Activated T-helper 1 cell treated with anti-CD3 and anti-CD28 coated beads, Interleukin-12 subunit alpha, Interleukin-12 subunit beta, Interleukin-2, Interleukin-4 antibody, amounts not matched to agents 30 ng/mL and 10 ng/mL and 1 ng/mL, durations not matched to agents 14 hours and 24 hours and 36 hours (primary cell): Measurements from ENCODE around the gene TMEM127. TPM values are rescaled to one million over a fixed set of nuclear protein-coding genes. Genes with fewer than 3 reads are reported as not detected.

Source experiments
- DNase-seq: peaks from one replicate; pipeline ENCODE4 v3.0.0; 2021; ENCODE audit warnings: low spot score
- H3K27ac Mint-ChIP-seq: one replicate; pipeline ENCODE4 v1.8.0; 2021; ENCODE audit warnings: mild to moderate bottlenecking, mixed read lengths
- H3K27me3 Mint-ChIP-seq: one replicate; pipeline ENCODE4 v1.8.0; 2022; ENCODE audit warnings: mild to moderate bottlenecking, moderate library complexity, mixed read lengths; ENCODE audit not compliant: insufficient read depth
- H3K36me3 Mint-ChIP-seq: one replicate; pipeline ENCODE4 v1.8.0; 2021; ENCODE audit warnings: low read depth, mixed read lengths
- H3K4me1 Mint-ChIP-seq: one replicate; pipeline ENCODE4 v1.8.0; 2021; ENCODE audit warnings: low read depth, mixed read lengths
- H3K4me3 Mint-ChIP-seq: one replicate; pipeline ENCODE4 v1.8.0; 2021; ENCODE audit warnings: mild to moderate bottlenecking, moderate library complexity, mixed read lengths
- H3K9me3 Mint-ChIP-seq: one replicate; pipeline ENCODE4 v1.8.0; 2021; ENCODE audit warnings: mixed read lengths
- intact Hi-C: fragments of 100-400 bp; cut with micrococcal nuclease; formaldehyde crosslinking; loops from one replicate; pipeline ENCODE4 v1.15.1; 2024
- total RNA-seq: library from RNA; stranded (reverse); gene quantifications from 2 replicates; pipeline ENCODE4 v1.2.3, GENCODE V29; 2022

TMEM127 gene
- total RNA-seq, 1 donor from 2014 or later = 30.1 TPM

DNA sequence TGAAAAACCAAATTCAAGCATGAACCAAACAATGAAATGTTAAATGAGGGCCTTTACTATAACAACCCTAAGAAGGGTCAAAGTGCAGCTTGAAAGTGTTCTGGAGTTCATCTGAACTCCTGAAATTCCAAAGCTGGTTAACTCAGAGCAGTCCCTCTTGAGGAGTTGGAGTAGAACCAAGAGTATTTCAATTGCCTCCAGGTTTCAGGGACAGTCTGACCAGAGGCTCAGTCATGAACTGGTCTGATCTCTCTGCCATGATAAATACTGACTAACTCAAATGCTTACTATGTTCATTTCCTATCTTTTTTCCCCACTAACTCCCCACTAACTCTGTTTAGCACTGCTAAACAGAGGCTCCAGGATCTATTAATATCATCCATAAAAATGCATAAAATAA lies 59.9 kb downstream of the TMEM127 start:
- Mint-ChIP-seq H3K9me3 (no peaks in the 10 kb centered on the region), H3K4me1 (peaks cover 70% of the 10 kb centered on the region), H3K36me3 (peaks cover 20% of the 10 kb centered on the region), H3K4me3 (peak overlapping the region; percentile 80), H3K27ac (peak overlapping the region; percentile 35), H3K27me3 (no peaks in the 10 kb centered on the region)
- intact Hi-C loops = loop anchor here (5.0 kb wide), 2 partner anchors 116 to 431 kb away; partner anchors contain the start of gene KANSL3
- DNase-seq = no peak

DNA sequence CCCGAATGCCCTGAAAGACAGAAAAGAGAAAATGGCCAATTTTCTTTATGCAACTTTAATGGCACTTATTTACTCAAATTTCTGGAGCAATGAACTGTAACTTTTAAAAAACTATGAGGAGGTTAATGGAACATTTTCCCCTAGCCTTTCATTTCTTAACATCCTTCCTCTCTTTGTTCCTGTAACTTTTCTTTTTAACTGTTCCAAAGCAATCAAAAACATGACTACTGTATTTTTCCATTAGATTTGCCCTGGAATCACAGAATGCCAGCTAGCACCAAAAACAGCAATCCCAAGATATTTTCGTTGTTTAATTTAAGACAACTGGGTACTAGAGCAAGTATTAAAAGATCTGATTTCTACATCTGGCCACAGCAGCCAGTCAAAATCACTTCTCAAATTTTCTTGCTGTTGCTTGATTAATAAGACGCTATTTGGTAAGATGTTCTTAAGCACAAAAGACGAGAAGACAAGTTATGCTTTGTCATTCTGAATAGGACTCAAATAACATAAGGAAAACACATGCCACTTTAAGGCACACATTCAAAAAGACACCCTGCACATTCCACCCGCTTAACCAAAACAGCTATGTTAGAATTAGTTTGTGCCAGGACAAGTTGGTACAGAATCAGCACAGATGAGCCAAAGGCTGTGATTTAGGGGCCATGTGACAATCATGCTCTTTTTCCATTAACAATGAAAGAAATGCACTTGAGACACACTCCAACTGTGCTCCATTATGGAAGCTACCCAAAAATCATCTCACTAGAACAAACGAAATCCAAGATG lies 60.8 kb downstream of the TMEM127 start:
- H3K4me3 Mint-ChIP-seq = peak overlapping the region; percentile 63
- H3K36me3 Mint-ChIP-seq = peaks cover 20% of the 10 kb centered on the region
- H3K27ac Mint-ChIP-seq = no peak overlapping the region
- H3K9me3 Mint-ChIP-seq = no peaks in the 10 kb centered on the region
- H3K27me3 Mint-ChIP-seq = no peaks in the 10 kb centered on the region
- peaks cover 70% of the 10 kb centered on the region for H3K4me1 Mint-ChIP-seq
- intact Hi-C loops = loop anchor here (5.0 kb wide), 2 partner anchors 117 to 432 kb away; partner anchors contain the start of gene KANSL3
- no peak for DNase-seq

DNA sequence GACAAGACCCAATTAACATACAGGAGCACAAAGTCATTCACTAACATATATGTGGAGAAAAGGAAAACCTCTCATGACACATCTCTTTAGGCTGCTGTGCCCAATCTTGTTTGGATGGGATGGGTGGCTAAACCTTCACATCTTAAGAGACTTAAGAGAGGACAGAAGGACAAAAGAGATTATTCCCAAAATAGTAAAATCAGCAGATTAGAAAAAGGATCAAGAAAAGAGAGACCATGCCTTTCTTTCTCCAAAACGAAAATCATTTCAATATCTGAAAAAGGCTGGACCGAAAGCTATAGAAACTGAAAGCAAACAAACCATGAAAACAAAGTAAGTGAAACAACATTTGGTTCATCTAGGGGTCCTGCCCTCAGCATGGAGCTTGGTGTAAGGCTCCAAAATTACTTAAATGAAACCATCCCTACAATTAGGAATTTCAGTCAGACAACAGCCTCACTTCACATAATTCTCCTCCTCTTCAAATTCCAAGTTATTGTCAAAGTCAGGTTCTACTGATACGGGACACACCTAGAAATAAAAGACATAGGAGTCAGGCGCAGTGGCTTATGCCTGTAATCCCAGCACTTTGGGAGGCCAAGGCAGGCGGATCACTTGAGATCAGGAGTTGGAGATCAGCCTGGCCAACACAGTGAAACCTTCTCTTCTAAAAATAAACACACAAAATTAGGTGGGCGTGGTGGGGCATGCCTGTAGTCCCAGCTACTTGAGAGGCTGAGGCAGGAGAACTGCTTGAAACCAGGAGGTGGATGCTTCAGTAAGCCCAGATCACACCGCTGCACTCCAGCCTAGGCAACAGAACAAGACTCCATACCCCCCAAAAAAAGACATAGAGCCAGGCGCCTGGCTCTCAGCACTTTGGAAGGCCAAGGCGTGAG lies 62.4 kb downstream of the TMEM127 start:
- peak overlapping the region; percentile 41 for H3K27ac Mint-ChIP-seq
- no peaks in the 10 kb centered on the region for H3K27me3 Mint-ChIP-seq
- H3K4me1 Mint-ChIP-seq = peaks cover 77% of the 10 kb centered on the region
- H3K4me3 Mint-ChIP-seq = peak overlapping the region; percentile 38
- DNase-seq = no peak
- H3K36me3 Mint-ChIP-seq = peaks cover 20% of the 10 kb centered on the region
- intact Hi-C loops = no loop called here
- no peaks in the 10 kb centered on the region for H3K9me3 Mint-ChIP-seq

DNA sequence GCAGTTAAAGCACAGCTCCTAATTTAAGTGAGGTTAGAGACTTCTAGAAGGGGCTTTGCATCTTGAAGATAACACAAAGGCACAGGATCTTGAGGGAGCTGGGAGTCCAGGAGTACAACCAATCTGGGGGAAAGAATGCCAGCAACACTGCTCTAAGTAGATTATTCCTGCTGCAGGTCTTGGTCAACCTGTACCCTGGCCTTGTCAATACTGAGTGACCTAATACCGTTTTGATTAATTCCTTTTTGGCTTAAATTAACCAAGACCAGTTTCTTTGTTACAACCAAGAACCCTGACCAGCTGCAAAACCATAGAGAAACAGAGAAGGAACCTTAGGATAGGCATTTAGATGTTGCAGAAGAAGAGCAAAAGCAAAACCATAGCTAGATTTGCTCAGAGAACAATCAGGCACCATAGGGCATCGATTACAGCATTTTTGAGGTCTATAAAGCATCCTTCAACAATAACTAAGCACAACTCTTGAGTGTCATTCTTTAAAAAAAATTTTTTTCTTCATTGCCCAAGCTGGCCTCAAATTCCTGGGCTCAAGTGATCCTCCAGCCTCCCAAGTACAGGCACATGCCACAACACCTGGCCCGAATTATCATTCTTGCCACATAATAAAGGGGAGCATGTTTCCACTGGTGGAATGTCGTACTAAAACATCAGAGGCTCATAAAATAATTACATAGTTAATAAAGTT lies 63.5 kb downstream of the TMEM127 start:
- intact Hi-C loops = no loop called here
- no peak for DNase-seq
- peaks cover 19% of the 10 kb centered on the region for H3K36me3 Mint-ChIP-seq
- H3K9me3 Mint-ChIP-seq = no peaks in the 10 kb centered on the region
- no peaks in the 10 kb centered on the region for H3K27me3 Mint-ChIP-seq
- no peak overlapping the region for H3K27ac Mint-ChIP-seq
- H3K4me1 Mint-ChIP-seq = peaks cover 70% of the 10 kb centered on the region
- peak overlapping the region; percentile 8 for H3K4me3 Mint-ChIP-seq

DNA sequence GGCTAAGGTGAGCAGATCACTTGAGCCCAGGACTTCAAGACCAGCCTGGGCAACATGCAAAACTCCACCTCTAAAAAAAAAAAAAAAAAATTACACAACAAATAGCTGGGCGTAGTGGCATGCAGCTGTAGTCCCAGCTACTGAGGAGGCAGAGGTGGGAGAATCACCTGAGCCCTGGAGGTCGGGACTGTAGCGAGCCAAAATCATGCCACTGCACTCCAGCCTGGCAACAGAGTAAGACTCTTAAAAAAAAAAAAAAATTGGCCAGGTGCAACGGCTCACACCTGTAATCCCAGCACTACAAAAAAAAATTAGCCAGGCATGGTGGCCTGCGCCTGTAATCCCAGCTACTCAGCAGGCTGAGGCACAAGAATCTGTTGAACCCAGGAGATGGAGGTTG lies 64.5 kb downstream of the TMEM127 start:
- no peaks in the 10 kb centered on the region for H3K9me3 Mint-ChIP-seq
- H3K27me3 Mint-ChIP-seq = no peaks in the 10 kb centered on the region
- no peak overlapping the region for H3K4me3 Mint-ChIP-seq
- H3K27ac Mint-ChIP-seq = no peak overlapping the region
- H3K4me1 Mint-ChIP-seq = peaks cover 63% of the 10 kb centered on the region
- intact Hi-C loops = no loop called here
- DNase-seq = no peak
- H3K36me3 Mint-ChIP-seq = peaks cover 16% of the 10 kb centered on the region

DNA sequence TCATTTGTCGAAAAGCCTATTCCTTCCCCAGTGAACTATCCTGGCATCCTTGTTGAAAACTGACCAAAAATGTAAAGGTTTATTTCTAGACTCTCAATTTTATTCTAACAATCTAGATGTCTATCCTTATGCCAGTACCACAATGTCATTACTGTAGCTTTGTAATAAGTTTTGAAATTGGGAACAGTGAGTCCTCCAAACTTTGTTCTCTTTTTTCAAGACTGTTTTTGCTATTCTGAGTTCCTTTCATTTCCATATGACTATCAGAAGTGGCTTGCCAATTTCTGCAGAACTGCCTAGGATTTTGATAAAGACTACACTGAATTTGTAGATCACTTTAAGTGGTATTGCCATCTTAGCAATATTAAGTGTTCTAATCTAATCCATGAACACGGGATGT lies 66.9 kb downstream of the TMEM127 start:
- no peak overlapping the region for H3K27ac Mint-ChIP-seq

More for the DNA sequence above, 66.9 kb downstream of the TMEM127 start:
- no peak for DNase-seq
- Mint-ChIP-seq H3K27me3 (no peaks in the 10 kb centered on the region), H3K9me3 (no peaks in the 10 kb centered on the region), H3K4me3 (no peak overlapping the region), H3K36me3 (peaks cover 15% of the 10 kb centered on the region), H3K4me1 (peaks cover 42% of the 10 kb centered on the region)
- intact Hi-C loops = loop anchor here (1.0 kb wide), 1 partner anchor 8 kb away; no protein-coding TSS in a partner anchor

Other genes starting within 250 kb of the TMEM127 start
- gene GPAT2, start 231.1 kb downstream of the TMEM127 start, total RNA-seq = 18.4 and 18.7 TPM in 2 replicates
- 0.12 and 0.21 TPM in 2 replicates for gene ADRA2B, start 149.4 kb downstream of the TMEM127 start, total RNA-seq
- gene ASTL, start 127.5 kb downstream of the TMEM127 start, total RNA-seq = 2.0 and 2.9 TPM in 2 replicates
- gene DUSP2, start 120.6 kb downstream of the TMEM127 start, total RNA-seq = 494 and 500 TPM in 2 replicates
- 216 and 229 TPM in 2 replicates for gene STARD7, start 57.2 kb downstream of the TMEM127 start, total RNA-seq
- gene CIAO1, start 228 bp upstream of the TMEM127 start, total RNA-seq = 111 and 115 TPM in 2 replicates
- gene SNRNP200, start 39.5 kb upstream of the TMEM127 start, total RNA-seq = 192 and 196 TPM in 2 replicates
- gene ITPRIPL1, start 59.3 kb upstream of the TMEM127 start, total RNA-seq = 52.1 and 54.5 TPM in 2 replicates
- gene NCAPH, start 69.8 kb upstream of the TMEM127 start, total RNA-seq = 64.7 and 69.7 TPM in 2 replicates
- 0.54 and 0.75 TPM in 2 replicates for gene NEURL3, start 239.4 kb upstream of the TMEM127 start, total RNA-seq